Loucy (cell line): ENCODE measurements around the gene AFG3L2.
"Not testable (repeated sequence)": the region's sequence is repeated elsewhere in the genome, so short reads cannot be mapped to it uniquely, and the experiment has no call there.

Experiments used
- EZH2phosphoT487 ChIP-seq: fragments of 200-600 bp; IDR thresholded peaks from 2 replicates; pipeline ENCODE4 v1.6.1; 2018; ENCODE audit warnings: antibody characterized with exemption, mild to moderate bottlenecking, moderate library complexity, borderline replicate concordance
- TF ChIP-seq, protein P1 (sequence below): fragments of 200-600 bp; sonication (generic); conservative IDR thresholded peaks from 2 replicates; pipeline ENCODE4 v1.5.1; 2014; ENCODE audit warnings: mild to moderate bottlenecking, antibody characterized with exemption, low read length

DNA sequence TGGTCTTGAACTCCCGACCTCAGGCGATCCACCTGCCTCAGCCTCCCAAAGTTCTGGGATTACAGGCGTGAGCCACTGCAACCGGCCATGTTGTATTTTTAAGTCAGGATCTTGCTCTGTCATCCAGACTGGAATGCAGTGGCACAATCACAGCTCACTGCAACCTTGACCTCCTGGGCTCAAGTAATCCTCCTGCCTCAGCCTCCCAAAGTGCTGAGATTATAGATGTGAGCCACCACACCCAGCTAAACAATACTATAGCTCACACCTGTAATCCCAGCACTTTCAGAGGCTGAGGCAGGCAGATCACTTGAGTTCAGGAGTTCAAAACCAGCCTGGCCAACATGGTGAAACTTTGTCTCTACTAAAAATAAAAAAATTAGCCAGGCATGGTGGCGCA is 6.7 kb upstream of the AFG3L2 start:
- TF ChIP-seq, protein P1, sequence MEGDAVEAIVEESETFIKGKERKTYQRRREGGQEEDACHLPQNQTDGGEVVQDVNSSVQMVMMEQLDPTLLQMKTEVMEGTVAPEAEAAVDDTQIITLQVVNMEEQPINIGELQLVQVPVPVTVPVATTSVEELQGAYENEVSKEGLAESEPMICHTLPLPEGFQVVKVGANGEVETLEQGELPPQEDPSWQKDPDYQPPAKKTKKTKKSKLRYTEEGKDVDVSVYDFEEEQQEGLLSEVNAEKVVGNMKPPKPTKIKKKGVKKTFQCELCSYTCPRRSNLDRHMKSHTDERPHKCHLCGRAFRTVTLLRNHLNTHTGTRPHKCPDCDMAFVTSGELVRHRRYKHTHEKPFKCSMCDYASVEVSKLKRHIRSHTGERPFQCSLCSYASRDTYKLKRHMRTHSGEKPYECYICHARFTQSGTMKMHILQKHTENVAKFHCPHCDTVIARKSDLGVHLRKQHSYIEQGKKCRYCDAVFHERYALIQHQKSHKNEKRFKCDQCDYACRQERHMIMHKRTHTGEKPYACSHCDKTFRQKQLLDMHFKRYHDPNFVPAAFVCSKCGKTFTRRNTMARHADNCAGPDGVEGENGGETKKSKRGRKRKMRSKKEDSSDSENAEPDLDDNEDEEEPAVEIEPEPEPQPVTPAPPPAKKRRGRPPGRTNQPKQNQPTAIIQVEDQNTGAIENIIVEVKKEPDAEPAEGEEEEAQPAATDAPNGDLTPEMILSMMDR = not testable (repeated sequence)
- not testable (repeated sequence) for TF ChIP-seq EZH2phosphoT487
